DOHH2 (cell line): ENCODE results near the gene EGF.

ENCODE experiments used
- EZH2phosphoT487 ChIP-seq: fragments of 200-600 bp; sonication (generic); IDR thresholded peaks from 2 replicates; pipeline ENCODE4 v1.6.1; 2017; ENCODE audit warnings: borderline replicate concordance, mild to moderate bottlenecking, antibody characterized with exemption, low read length, moderate library complexity, mixed read lengths
- TF ChIP-seq, protein P1 (sequence below): fragments of 200-600 bp; sonication (generic); IDR thresholded peaks from one replicate; pipeline ENCODE4 v1.5.1; 2014; ENCODE audit warnings: antibody characterized with exemption, mild to moderate bottlenecking, low read depth, low read length; ENCODE audit not compliant: poor library complexity, severe bottlenecking

DNA sequence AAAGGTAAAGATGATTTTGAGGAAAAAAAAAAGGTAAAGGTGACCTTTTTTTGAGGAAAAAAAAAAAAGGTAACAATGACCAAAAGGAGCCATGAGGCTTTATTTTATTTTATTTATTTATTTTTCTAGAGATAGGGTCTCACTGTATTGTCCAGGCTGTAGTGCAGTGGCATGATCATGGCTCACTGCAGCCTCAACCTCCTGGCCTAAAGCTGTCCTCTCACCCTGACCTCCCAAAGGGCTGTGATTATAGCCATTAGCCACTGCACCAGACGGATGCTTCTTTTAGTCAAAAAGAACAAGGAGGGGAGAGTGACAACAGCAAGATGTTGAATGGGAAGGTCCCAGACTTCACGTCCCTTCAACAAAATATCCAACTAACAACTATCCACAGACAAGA lies 34.3 kb upstream of the EGF start:
- TF ChIP-seq, protein P1, sequence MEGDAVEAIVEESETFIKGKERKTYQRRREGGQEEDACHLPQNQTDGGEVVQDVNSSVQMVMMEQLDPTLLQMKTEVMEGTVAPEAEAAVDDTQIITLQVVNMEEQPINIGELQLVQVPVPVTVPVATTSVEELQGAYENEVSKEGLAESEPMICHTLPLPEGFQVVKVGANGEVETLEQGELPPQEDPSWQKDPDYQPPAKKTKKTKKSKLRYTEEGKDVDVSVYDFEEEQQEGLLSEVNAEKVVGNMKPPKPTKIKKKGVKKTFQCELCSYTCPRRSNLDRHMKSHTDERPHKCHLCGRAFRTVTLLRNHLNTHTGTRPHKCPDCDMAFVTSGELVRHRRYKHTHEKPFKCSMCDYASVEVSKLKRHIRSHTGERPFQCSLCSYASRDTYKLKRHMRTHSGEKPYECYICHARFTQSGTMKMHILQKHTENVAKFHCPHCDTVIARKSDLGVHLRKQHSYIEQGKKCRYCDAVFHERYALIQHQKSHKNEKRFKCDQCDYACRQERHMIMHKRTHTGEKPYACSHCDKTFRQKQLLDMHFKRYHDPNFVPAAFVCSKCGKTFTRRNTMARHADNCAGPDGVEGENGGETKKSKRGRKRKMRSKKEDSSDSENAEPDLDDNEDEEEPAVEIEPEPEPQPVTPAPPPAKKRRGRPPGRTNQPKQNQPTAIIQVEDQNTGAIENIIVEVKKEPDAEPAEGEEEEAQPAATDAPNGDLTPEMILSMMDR: no peak
- TF ChIP-seq EZH2phosphoT487: no peak
